WTC11 (cell line): Measurements from ENCODE around the gene SCN3A. TPM values are rescaled to one million over a fixed set of nuclear protein-coding genes. Genes with fewer than 3 reads are reported as not detected.

ENCODE experiments used
- ATAC-seq: fragments of 200-7000 bp; cut with Tn5 transposase; 2 replicates; pipeline ENCODE4 v1.10.0; 2021; ENCODE audit warnings: mild to moderate bottlenecking, moderate library complexity
- CTCF ChIA-PET: fragments of 300-600 bp; sonication (Branson Sonifier 250); formaldehyde crosslinking; loops from one replicate; lab custom pipeline; 2021; ENCODE audit warnings: antibody characterized with exemption; lab: Charles Lee
- POLR2A ChIA-PET: fragments of 350-600 bp; sonication (Branson Sonifier 250); formaldehyde crosslinking; loops from one replicate; lab custom pipeline; 2021; ENCODE audit warnings: antibody characterized with exemption; lab: Charles Lee
- DNase-seq: peaks from one replicate; pipeline ENCODE4 v3.0.0; 2021; ENCODE audit warnings: low spot score
- H3K27ac Mint-ChIP-seq: 2 replicates; pipeline ENCODE4 v1.8.0; 2021; ENCODE audit warnings: mixed read lengths
- H3K27me3 Mint-ChIP-seq: 2 replicates; pipeline ENCODE4 v1.8.0; 2021; ENCODE audit warnings: low read depth, mild to moderate bottlenecking, moderate library complexity, mixed read lengths
- H3K36me3 Mint-ChIP-seq: 2 replicates; pipeline ENCODE4 v1.8.0; 2021; ENCODE audit warnings: mixed read lengths
- H3K4me1 Mint-ChIP-seq: 2 replicates; pipeline ENCODE4 v1.8.0; 2022; ENCODE audit warnings: mixed read lengths
- H3K4me3 Mint-ChIP-seq: 2 replicates; pipeline ENCODE4 v1.8.0; 2021; ENCODE audit warnings: mild to moderate bottlenecking, moderate library complexity, mixed read lengths
- H3K9me3 Mint-ChIP-seq: 2 replicates; pipeline ENCODE4 v1.8.0; 2021; ENCODE audit warnings: mixed read lengths
- FOXJ3 ChIP-seq: sonication (generic); formaldehyde crosslinking; IDR thresholded peaks from 2 replicates; pipeline ENCODE4 v1.9.0; 2021; ENCODE audit warnings: missing genetic modification reagents, mild to moderate bottlenecking, borderline replicate concordance
- MYBL2 ChIP-seq: sonication (generic); formaldehyde crosslinking; IDR thresholded peaks from 2 replicates; pipeline ENCODE4 v1.8.1; 2023; ENCODE audit warnings: mild to moderate bottlenecking, moderate library complexity, missing genetic modification reagents
- NFE2L1 ChIP-seq: sonication (generic); formaldehyde crosslinking; IDR thresholded peaks from 2 replicates; pipeline ENCODE4 v1.8.1; 2023; ENCODE audit warnings: missing genetic modification reagents
- NR2C2 ChIP-seq: sonication (generic); formaldehyde crosslinking; IDR thresholded peaks from 2 replicates; pipeline ENCODE4 v1.8.0; 2022; ENCODE audit warnings: mild to moderate bottlenecking, missing genetic modification reagents
- SMAD3 ChIP-seq: sonication (generic); formaldehyde crosslinking; IDR thresholded peaks from 2 replicates; pipeline ENCODE4 v1.8.0; 2022; ENCODE audit warnings: missing genetic modification reagents, mild to moderate bottlenecking, borderline replicate concordance
- ZNF121 ChIP-seq: sonication (generic); formaldehyde crosslinking; IDR thresholded peaks from 2 replicates; pipeline ENCODE4 v1.8.0; 2023; ENCODE audit warnings: missing genetic modification reagents
- total RNA-seq: library from RNA; stranded (reverse); gene quantifications from 3 replicates; pipeline ENCODE4 v1.2.3, GENCODE V29; 2021
- TF ChIP-seq, protein P1 (sequence below): sonication (generic); formaldehyde crosslinking; IDR thresholded peaks from 2 replicates; pipeline ENCODE4 v1.8.0; 2023; ENCODE audit warnings: missing genetic modification reagents, mild to moderate bottlenecking, borderline replicate concordance
- TF ChIP-seq, protein P2 (sequence below): sonication (generic); formaldehyde crosslinking; IDR thresholded peaks from 2 replicates; pipeline ENCODE4 v1.8.1; 2023; ENCODE audit warnings: mild to moderate bottlenecking, missing genetic modification reagents, borderline replicate concordance
- TF ChIP-seq, protein P3 (sequence below): sonication (generic); formaldehyde crosslinking; IDR thresholded peaks from 2 replicates; pipeline ENCODE4 v1.8.1; 2023; ENCODE audit warnings: mild to moderate bottlenecking, missing genetic modification reagents
- TF ChIP-seq, protein P4 (sequence below): sonication (generic); formaldehyde crosslinking; IDR thresholded peaks from 2 replicates; pipeline ENCODE4 v1.8.0; 2022; ENCODE audit warnings: missing genetic modification reagents
- TF ChIP-seq, protein P5 (sequence below): sonication (generic); formaldehyde crosslinking; IDR thresholded peaks from 2 replicates; pipeline ENCODE4 v1.8.0; 2022; ENCODE audit warnings: mild to moderate bottlenecking, missing genetic modification reagents
- TF ChIP-seq, protein P6 (sequence below): fragments of 250-450 bp; sonication (Bioruptor Pico); IDR thresholded peaks from 2 replicates; pipeline ENCODE4 v1.9.0; 2021; ENCODE audit warnings: mild to moderate bottlenecking
- TF ChIP-seq, protein P7 (sequence below): sonication (generic); formaldehyde crosslinking; IDR thresholded peaks from 2 replicates; pipeline ENCODE4 v1.8.0; 2022; ENCODE audit warnings: mild to moderate bottlenecking, missing genetic modification reagents

SCN3A gene
- total RNA-seq, 1 experiment from 2014 or later = 0.04 TPM

DNA sequence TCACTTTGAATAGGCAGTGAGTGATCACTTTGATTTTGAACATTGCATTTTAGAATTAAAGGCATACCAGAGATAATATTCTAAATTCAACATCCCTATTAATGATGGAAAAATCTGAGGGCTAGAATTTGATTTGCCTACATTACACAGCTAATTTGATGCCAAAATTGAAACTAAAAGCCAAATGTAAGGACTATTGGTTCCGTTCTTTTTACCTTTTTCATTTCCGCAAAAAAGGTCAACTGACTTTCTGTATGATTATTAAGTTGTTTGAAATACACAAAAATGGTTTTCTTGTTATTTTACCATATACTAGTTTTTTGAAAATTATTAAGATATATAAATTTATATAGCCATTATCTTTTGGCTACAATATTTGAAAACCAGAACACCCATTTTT, 117.5 kb downstream of the SCN3A start (continued):
- TF ChIP-seq, protein P1, sequence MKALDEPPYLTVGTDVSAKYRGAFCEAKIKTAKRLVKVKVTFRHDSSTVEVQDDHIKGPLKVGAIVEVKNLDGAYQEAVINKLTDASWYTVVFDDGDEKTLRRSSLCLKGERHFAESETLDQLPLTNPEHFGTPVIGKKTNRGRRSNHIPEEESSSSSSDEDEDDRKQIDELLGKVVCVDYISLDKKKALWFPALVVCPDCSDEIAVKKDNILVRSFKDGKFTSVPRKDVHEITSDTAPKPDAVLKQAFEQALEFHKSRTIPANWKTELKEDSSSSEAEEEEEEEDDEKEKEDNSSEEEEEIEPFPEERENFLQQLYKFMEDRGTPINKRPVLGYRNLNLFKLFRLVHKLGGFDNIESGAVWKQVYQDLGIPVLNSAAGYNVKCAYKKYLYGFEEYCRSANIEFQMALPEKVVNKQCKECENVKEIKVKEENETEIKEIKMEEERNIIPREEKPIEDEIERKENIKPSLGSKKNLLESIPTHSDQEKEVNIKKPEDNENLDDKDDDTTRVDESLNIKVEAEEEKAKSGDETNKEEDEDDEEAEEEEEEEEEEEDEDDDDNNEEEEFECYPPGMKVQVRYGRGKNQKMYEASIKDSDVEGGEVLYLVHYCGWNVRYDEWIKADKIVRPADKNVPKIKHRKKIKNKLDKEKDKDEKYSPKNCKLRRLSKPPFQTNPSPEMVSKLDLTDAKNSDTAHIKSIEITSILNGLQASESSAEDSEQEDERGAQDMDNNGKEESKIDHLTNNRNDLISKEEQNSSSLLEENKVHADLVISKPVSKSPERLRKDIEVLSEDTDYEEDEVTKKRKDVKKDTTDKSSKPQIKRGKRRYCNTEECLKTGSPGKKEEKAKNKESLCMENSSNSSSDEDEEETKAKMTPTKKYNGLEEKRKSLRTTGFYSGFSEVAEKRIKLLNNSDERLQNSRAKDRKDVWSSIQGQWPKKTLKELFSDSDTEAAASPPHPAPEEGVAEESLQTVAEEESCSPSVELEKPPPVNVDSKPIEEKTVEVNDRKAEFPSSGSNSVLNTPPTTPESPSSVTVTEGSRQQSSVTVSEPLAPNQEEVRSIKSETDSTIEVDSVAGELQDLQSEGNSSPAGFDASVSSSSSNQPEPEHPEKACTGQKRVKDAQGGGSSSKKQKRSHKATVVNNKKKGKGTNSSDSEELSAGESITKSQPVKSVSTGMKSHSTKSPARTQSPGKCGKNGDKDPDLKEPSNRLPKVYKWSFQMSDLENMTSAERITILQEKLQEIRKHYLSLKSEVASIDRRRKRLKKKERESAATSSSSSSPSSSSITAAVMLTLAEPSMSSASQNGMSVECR (CRISPR knock-in tag) = no peak
- TF ChIP-seq, protein P2, sequence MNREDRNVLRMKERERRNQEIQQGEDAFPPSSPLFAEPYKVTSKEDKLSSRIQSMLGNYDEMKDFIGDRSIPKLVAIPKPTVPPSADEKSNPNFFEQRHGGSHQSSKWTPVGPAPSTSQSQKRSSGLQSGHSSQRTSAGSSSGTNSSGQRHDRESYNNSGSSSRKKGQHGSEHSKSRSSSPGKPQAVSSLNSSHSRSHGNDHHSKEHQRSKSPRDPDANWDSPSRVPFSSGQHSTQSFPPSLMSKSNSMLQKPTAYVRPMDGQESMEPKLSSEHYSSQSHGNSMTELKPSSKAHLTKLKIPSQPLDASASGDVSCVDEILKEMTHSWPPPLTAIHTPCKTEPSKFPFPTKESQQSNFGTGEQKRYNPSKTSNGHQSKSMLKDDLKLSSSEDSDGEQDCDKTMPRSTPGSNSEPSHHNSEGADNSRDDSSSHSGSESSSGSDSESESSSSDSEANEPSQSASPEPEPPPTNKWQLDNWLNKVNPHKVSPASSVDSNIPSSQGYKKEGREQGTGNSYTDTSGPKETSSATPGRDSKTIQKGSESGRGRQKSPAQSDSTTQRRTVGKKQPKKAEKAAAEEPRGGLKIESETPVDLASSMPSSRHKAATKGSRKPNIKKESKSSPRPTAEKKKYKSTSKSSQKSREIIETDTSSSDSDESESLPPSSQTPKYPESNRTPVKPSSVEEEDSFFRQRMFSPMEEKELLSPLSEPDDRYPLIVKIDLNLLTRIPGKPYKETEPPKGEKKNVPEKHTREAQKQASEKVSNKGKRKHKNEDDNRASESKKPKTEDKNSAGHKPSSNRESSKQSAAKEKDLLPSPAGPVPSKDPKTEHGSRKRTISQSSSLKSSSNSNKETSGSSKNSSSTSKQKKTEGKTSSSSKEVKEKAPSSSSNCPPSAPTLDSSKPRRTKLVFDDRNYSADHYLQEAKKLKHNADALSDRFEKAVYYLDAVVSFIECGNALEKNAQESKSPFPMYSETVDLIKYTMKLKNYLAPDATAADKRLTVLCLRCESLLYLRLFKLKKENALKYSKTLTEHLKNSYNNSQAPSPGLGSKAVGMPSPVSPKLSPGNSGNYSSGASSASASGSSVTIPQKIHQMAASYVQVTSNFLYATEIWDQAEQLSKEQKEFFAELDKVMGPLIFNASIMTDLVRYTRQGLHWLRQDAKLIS = no peak
- TF ChIP-seq, protein P3, sequence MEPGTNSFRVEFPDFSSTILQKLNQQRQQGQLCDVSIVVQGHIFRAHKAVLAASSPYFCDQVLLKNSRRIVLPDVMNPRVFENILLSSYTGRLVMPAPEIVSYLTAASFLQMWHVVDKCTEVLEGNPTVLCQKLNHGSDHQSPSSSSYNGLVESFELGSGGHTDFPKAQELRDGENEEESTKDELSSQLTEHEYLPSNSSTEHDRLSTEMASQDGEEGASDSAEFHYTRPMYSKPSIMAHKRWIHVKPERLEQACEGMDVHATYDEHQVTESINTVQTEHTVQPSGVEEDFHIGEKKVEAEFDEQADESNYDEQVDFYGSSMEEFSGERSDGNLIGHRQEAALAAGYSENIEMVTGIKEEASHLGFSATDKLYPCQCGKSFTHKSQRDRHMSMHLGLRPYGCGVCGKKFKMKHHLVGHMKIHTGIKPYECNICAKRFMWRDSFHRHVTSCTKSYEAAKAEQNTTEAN = no peak
- TF ChIP-seq ZNF121 (CRISPR knock-in tag) (no peak), NR2C2 (CRISPR knock-in tag) (no peak)
- TF ChIP-seq, protein P4, sequence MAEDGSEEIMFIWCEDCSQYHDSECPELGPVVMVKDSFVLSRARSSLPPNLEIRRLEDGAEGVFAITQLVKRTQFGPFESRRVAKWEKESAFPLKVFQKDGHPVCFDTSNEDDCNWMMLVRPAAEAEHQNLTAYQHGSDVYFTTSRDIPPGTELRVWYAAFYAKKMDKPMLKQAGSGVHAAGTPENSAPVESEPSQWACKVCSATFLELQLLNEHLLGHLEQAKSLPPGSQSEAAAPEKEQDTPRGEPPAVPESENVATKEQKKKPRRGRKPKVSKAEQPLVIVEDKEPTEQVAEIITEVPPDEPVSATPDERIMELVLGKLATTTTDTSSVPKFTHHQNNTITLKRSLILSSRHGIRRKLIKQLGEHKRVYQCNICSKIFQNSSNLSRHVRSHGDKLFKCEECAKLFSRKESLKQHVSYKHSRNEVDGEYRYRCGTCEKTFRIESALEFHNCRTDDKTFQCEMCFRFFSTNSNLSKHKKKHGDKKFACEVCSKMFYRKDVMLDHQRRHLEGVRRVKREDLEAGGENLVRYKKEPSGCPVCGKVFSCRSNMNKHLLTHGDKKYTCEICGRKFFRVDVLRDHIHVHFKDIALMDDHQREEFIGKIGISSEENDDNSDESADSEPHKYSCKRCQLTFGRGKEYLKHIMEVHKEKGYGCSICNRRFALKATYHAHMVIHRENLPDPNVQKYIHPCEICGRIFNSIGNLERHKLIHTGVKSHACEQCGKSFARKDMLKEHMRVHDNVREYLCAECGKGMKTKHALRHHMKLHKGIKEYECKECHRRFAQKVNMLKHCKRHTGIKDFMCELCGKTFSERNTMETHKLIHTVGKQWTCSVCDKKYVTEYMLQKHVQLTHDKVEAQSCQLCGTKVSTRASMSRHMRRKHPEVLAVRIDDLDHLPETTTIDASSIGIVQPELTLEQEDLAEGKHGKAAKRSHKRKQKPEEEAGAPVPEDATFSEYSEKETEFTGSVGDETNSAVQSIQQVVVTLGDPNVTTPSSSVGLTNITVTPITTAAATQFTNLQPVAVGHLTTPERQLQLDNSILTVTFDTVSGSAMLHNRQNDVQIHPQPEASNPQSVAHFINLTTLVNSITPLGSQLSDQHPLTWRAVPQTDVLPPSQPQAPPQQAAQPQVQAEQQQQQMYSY (CRISPR knock-in tag) = no peak

DNA sequence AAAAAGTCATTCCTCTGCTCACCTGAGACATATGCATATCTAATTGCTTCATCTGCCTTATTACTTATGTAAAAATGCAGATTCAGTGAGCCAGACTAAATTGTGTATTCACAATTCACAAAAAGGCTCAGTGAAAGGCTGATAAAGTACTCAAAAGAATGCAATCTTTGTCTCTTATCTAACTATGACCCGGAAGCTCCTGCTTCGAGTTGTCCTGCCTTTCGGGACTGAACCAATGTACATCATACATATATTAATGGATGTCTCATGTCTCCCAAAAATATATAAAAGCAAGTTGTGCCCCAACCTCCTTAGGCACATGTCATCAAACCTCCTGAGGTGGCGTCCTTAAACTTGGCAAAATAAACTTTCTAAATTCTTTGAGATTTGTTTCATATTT, 120.5 kb downstream of the SCN3A start:
- DNase-seq = no peak
- no peak overlapping the region for H3K27ac Mint-ChIP-seq
- peaks cover 10% of the 10 kb centered on the region for H3K36me3 Mint-ChIP-seq
- no peak overlapping the region for H3K4me3 Mint-ChIP-seq
- H3K27me3 Mint-ChIP-seq = no peaks in the 10 kb centered on the region
- POLR2A ChIA-PET = no interaction called here
- no peak for ATAC-seq
- peaks cover 6% of the 10 kb centered on the region for H3K4me1 Mint-ChIP-seq
- CTCF ChIA-PET = interaction anchor here (0.6 kb wide), 1 partner anchor 14 kb away, joined by 5 read pairs; no protein-coding TSS in a partner anchor
- H3K9me3 Mint-ChIP-seq = peaks cover 20% of the 10 kb centered on the region
- TF ChIP-seq, protein P5, sequence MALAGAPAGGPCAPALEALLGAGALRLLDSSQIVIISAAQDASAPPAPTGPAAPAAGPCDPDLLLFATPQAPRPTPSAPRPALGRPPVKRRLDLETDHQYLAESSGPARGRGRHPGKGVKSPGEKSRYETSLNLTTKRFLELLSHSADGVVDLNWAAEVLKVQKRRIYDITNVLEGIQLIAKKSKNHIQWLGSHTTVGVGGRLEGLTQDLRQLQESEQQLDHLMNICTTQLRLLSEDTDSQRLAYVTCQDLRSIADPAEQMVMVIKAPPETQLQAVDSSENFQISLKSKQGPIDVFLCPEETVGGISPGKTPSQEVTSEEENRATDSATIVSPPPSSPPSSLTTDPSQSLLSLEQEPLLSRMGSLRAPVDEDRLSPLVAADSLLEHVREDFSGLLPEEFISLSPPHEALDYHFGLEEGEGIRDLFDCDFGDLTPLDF = no peak
- TF ChIP-seq FOXJ3 (CRISPR knock-in tag) = no peak
- TF ChIP-seq, protein P6, sequence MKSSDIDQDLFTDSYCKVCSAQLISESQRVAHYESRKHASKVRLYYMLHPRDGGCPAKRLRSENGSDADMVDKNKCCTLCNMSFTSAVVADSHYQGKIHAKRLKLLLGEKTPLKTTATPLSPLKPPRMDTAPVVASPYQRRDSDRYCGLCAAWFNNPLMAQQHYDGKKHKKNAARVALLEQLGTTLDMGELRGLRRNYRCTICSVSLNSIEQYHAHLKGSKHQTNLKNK (CRISPR knock-in tag) = no peak
- TF ChIP-seq, protein P7, sequence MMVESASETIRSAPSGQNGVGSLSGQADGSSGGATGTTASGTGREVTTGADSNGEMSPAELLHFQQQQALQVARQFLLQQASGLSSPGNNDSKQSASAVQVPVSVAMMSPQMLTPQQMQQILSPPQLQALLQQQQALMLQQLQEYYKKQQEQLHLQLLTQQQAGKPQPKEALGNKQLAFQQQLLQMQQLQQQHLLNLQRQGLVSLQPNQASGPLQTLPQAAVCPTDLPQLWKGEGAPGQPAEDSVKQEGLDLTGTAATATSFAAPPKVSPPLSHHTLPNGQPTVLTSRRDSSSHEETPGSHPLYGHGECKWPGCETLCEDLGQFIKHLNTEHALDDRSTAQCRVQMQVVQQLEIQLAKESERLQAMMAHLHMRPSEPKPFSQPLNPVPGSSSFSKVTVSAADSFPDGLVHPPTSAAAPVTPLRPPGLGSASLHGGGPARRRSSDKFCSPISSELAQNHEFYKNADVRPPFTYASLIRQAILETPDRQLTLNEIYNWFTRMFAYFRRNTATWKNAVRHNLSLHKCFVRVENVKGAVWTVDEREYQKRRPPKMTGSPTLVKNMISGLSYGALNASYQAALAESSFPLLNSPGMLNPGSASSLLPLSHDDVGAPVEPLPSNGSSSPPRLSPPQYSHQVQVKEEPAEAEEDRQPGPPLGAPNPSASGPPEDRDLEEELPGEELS (CRISPR knock-in tag) = no peak
- TF ChIP-seq SMAD3 (CRISPR knock-in tag) = no peak
- no peak for TF ChIP-seq NFE2L1 (CRISPR knock-in tag)
- no peak for TF ChIP-seq MYBL2 (CRISPR knock-in tag)
